PC-9 (cell line): ENCODE results near the gene RBP5. TPM values are rescaled to one million over a fixed set of nuclear protein-coding genes. Genes with fewer than 3 reads are reported as not detected.

Experiments
- BruUV-seq: library from RNA; stranded (reverse); fragments of 400-500 nt; replicated peaks from 2 replicates; lab custom pipeline; 2021; lab: Mats Ljungman, UMichigan
- CTCF ChIA-PET: fragments of 300-600 bp; sonication (Branson Sonifier 250); formaldehyde crosslinking; loops from one replicate; lab custom pipeline; 2022; ENCODE audit warnings: antibody characterized with exemption; lab: Charles Lee
- POLR2A ChIA-PET: fragments of 300-600 bp; sonication (Branson Sonifier 250); formaldehyde crosslinking; loops from one replicate; lab custom pipeline; 2022; ENCODE audit warnings: antibody characterized with exemption; ENCODE audit not compliant: unreplicated experiment; lab: Charles Lee
- DNase-seq, 2 experiments: peaks; one replicate each; pipeline versions ENCODE4 v3.0.0 to v3.0.0-alpha.2; 2015 to 2022; ENCODE audit warnings: mixed read lengths in 1 of 2
- H2AFZ ChIP-seq: fragments of 200-600 bp; sonication (generic); 2 replicates; pipeline ENCODE4 v1.8.1; 2017; ENCODE audit warnings: antibody characterized with exemption
- H3F3A ChIP-seq: fragments of 200-600 bp; sonication (generic); 2 replicates; pipeline ENCODE4 v1.8.1; 2017; ENCODE audit warnings: antibody characterized with exemption, mild to moderate bottlenecking, low read depth; ENCODE audit not compliant: insufficient read depth
- H3K27ac ChIP-seq: fragments of 200-600 bp; sonication (generic); 2 replicates; pipeline ENCODE4 v1.6.1; 2016; ENCODE audit warnings: mixed run types
- H3K27me3 ChIP-seq: fragments of 200-600 bp; sonication (generic); 2 replicates; pipeline ENCODE4 v1.6.1; 2016; ENCODE audit warnings: low read depth, mixed run types; ENCODE audit not compliant: insufficient read depth
- H3K36me3 ChIP-seq: fragments of 200-600 bp; sonication (generic); 2 replicates; pipeline ENCODE4 v1.6.1; 2016; ENCODE audit warnings: low read depth, mixed run types
- H3K4me1 ChIP-seq: fragments of 200-600 bp; sonication (generic); replicated peaks from 2 replicates; pipeline ENCODE4 v1.6.1; 2016; ENCODE audit warnings: mixed run types; ENCODE audit not compliant: insufficient read depth
- H3K4me2 ChIP-seq: fragments of 200-600 bp; sonication (generic); 2 replicates; pipeline ENCODE4 v1.6.1; 2017; ENCODE audit warnings: mixed run types
- H3K4me3 ChIP-seq: fragments of 200-600 bp; sonication (generic); 2 replicates; pipeline ENCODE4 v1.6.1; 2016; ENCODE audit warnings: mixed run types
- H3K79me2 ChIP-seq: fragments of 200-600 bp; sonication (generic); 2 replicates; pipeline ENCODE4 v1.6.1; 2017; ENCODE audit warnings: low read depth, mixed run types
- H3K9me2 ChIP-seq: fragments of 200-600 bp; sonication (generic); 2 replicates; pipeline ENCODE4 v1.8.1; 2017; ENCODE audit warnings: mild to moderate bottlenecking; ENCODE audit not compliant: insufficient read depth
- H3K9me3 ChIP-seq: fragments of 200-600 bp; sonication (generic); 2 replicates; pipeline ENCODE4 v1.8.1; 2016; ENCODE audit warnings: low read depth; ENCODE audit not compliant: insufficient read depth
- H4K20me1 ChIP-seq: fragments of 200-600 bp; sonication (generic); 2 replicates; pipeline ENCODE4 v1.8.1; 2017; ENCODE audit not compliant: insufficient read depth
- CTCF ChIP-seq: fragments of 200-600 bp; sonication (generic); conservative IDR thresholded peaks from 2 replicates; pipeline ENCODE4 v1.6.1; 2017; ENCODE audit warnings: mixed run types, antibody characterized with exemption, mild to moderate bottlenecking, moderate library complexity
- EZH2 ChIP-seq: fragments of 200-600 bp; sonication (generic); IDR thresholded peaks from 2 replicates; pipeline ENCODE4 v1.8.0; 2017; ENCODE audit warnings: antibody characterized with exemption, low read depth
- intact Hi-C: fragments of 100-400 bp; cut with micrococcal nuclease; formaldehyde crosslinking; loops from one replicate; pipeline ENCODE4 v1.10.0; 2022; ENCODE audit not compliant: unreplicated experiment
- total RNA-seq: library from RNA; stranded (reverse); gene quantifications from 2 replicates; pipeline ENCODE4 v1.2.3, GENCODE V29; 2021

The RBP5 gene
- total RNA-seq, 1 experiment from 2014 or later: 0.74 TPM

- Histone ChIP-seq H3K79me2 (peaks cover 15% of the 10 kb centered on the region), H3K4me1 (peaks cover 11% of the 10 kb centered on the region; the same call in 1 of the 2 replicates), H3K36me3 (peaks cover 20% of the 10 kb centered on the region), H3K9me2 (no peaks in the 10 kb centered on the region), H3K4me3 (no peak overlapping the region), H3F3A (peaks cover 5% of the 10 kb centered on the region), H3K9me3 (peaks cover 11% of the 10 kb centered on the region), H3K27ac (no peak overlapping the region), H3K27me3 (no peaks in the 10 kb centered on the region), H4K20me1 (no peaks in the 10 kb centered on the region), H2AFZ (no peak overlapping the region), H3K4me2 (no peak overlapping the region)
- ChIA-PET POLR2A (no interaction called here), CTCF (no interaction called here)
- intact Hi-C loops: no loop called here
- BruUV-seq: no TSS peak
- DNase-seq: no peak
- TF ChIP-seq EZH2 (no peak), CTCF (no peak)
Measured at GRCh38 chr12:7101694-7102131, 27.0 kb downstream of the RBP5 start.

- Histone ChIP-seq H3K27ac (no peak overlapping the region), H4K20me1 (no peaks in the 10 kb centered on the region), H3F3A (peaks cover under 1% of the 10 kb centered on the region; the same call in 1 of the 2 replicates), H3K4me1 (peaks cover 5% of the 10 kb centered on the region; the same call in 1 of the 2 replicates), H2AFZ (no peak overlapping the region), H3K79me2 (peaks cover 9% of the 10 kb centered on the region), H3K27me3 (no peaks in the 10 kb centered on the region), H3K9me2 (no peaks in the 10 kb centered on the region), H3K4me2 (no peak overlapping the region), H3K4me3 (no peak overlapping the region), H3K9me3 (peaks cover 8% of the 10 kb centered on the region), H3K36me3 (peaks cover 17% of the 10 kb centered on the region)
- TF ChIP-seq CTCF (no peak), EZH2 (no peak)
- ChIA-PET CTCF (no interaction called here), POLR2A (no interaction called here)
- no peak for DNase-seq
- intact Hi-C loops: no loop called here
- BruUV-seq: no TSS peak
Measured at GRCh38 chr12:7101047-7101693, 27.5 kb downstream of the RBP5 start.

GRCh38 chr12:7100239-7100638 lies 28.4 kb downstream of the RBP5 start:
- no peak overlapping the region for H3K4me3 ChIP-seq
- H3K36me3 ChIP-seq: peaks cover 7% of the 10 kb centered on the region; the same call in 1 of the 2 replicates
- ChIA-PET CTCF (no interaction called here), POLR2A (interaction anchor here (0.7 kb wide), 1 partner anchor 227 kb away, joined by 7 read pairs; no protein-coding TSS in a partner anchor)
- H3K4me1 ChIP-seq: no peaks in the 10 kb centered on the region
- intact Hi-C loops: no loop called here
- H2AFZ ChIP-seq: no peak overlapping the region
- no peaks in the 10 kb centered on the region for H3K9me3 ChIP-seq
- H3K27me3 ChIP-seq: no peaks in the 10 kb centered on the region
- TF ChIP-seq CTCF (no peak), EZH2 (no peak)
- H3F3A ChIP-seq: peaks cover 3% of the 10 kb centered on the region; the same call in 1 of the 2 replicates
- DNase-seq: no peak
- H4K20me1 ChIP-seq: no peaks in the 10 kb centered on the region
- H3K27ac ChIP-seq: no peak overlapping the region
- no peak overlapping the region for H3K4me2 ChIP-seq
- no TSS peak for BruUV-seq
- no peaks in the 10 kb centered on the region for H3K9me2 ChIP-seq
- peaks cover under 1% of the 10 kb centered on the region; the same call in 1 of the 2 replicates for H3K79me2 ChIP-seq
